Epithelial cell of esophagus (primary cell): ENCODE results near the gene TBC1D7.
A peak's percentile ranks its signal among the peaks of the same experiment; 100 is the strongest.

Experiments used
- DNase-seq: peaks from one replicate; pipeline ENCODE4 v3.0.0; 2010; ENCODE audit warnings: low read depth
- H3K4me3 ChIP-seq: 2 replicates; pipeline ENCODE4 v1.5.1; 2011; ENCODE audit warnings: mild to moderate bottlenecking, low read length, control low read depth
- TF ChIP-seq, protein P1 (sequence below): IDR thresholded peaks from 2 replicates; pipeline ENCODE4 v1.5.1; 2011; ENCODE audit warnings: low read depth, mild to moderate bottlenecking, low read length, control low read depth, inconsistent platforms; ENCODE audit not compliant: insufficient read depth; ENCODE audit errors: missing control alignments

TBC1D7 gene

GRCh38 chr6:13357551-13358075 lies 29.3 kb upstream of the TBC1D7 start:
- H3K4me3 ChIP-seq, result no peak overlapping the region
- DNase-seq, result no peak
- TF ChIP-seq, protein P1, sequence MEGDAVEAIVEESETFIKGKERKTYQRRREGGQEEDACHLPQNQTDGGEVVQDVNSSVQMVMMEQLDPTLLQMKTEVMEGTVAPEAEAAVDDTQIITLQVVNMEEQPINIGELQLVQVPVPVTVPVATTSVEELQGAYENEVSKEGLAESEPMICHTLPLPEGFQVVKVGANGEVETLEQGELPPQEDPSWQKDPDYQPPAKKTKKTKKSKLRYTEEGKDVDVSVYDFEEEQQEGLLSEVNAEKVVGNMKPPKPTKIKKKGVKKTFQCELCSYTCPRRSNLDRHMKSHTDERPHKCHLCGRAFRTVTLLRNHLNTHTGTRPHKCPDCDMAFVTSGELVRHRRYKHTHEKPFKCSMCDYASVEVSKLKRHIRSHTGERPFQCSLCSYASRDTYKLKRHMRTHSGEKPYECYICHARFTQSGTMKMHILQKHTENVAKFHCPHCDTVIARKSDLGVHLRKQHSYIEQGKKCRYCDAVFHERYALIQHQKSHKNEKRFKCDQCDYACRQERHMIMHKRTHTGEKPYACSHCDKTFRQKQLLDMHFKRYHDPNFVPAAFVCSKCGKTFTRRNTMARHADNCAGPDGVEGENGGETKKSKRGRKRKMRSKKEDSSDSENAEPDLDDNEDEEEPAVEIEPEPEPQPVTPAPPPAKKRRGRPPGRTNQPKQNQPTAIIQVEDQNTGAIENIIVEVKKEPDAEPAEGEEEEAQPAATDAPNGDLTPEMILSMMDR, result no peak

GRCh38 chr6:13355999-13356785 lies 27.9 kb upstream of the TBC1D7 start:
- peak; percentile 93 for DNase-seq
- TF ChIP-seq, protein P1, result no peak
- H3K4me3 ChIP-seq, result no peak overlapping the region

DNA sequence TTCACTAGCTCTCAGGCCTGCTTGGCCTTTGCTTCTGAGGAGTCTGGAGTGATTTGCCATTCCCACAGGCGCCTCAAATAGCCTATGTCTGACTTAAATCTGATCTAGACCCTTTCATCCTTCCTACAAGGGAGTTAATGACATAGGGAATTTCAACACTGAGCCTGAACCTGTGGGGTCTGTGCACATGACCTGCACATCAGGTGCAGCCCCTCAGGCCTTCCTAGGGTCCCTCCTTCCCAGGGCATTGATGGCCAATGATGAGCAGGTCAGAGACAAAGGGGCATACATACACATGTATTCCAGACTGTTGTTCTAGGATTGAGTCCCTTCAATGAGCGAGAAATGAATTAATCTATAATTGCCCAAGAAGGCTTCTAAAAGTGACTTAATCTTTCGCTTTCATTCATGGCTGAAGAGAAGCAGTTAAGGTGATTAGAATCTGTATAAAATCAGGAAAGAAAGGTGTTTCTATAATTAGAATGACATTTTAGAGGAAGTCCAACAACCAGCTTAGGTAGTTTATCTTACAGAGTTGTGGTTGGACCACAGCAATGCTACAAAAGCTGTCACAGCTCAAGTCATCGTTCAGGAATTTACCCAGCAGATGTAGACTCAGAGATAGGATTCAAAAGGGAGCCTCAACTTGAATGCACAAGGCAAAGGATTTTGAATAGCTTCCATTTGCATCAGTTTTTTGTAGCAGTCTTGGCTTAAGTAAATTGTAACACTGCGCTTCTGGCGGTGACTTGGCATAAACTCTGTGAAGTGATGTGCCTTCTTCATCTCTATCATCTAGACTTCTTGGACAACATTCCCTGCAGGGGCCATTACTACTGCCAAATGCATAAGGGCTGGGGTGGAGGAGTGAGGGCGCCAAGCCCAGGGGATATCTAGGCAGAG lies 27.0 kb upstream of the TBC1D7 start:
- TF ChIP-seq, protein P1, result no peak
- DNase-seq, result peak; percentile 93
- no peak overlapping the region for H3K4me3 ChIP-seq

DNA sequence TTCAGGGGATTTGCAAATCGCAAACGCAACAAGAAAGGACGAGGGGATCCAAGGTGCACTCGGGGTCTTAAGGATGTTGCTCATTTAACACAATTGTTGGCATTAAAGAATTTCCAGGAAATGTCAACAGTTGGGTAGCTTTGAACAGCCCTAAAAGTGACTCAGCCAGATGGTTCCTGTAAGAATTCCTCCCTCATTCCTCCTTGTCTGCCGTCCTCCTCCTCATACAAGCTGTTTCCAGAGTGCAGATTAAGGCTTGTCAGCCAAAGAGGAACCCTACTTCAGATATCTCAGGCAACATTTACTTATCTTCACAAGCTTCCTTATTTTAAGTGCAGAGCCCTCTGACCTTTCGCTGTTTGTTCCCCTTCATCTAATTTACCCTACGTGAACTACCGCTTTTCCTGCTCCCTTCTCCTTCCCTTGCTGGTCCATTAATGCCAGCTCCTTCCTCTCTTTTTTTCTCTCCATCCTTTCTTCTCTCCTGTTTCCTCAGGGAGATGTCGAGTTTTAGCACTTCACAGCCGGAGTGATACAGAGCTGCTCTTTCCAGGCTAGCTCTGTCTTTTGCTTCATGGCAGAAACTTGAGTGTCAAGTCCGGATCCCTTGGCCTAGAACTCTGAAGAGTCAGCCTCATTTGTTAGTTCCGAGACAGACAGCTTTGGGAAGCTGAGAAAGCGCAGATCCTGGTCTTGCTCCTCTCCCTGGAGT lies 26.1 kb upstream of the TBC1D7 start:
- H3K4me3 ChIP-seq, result no peak overlapping the region
- TF ChIP-seq, protein P1, result no peak
- DNase-seq, result peak; percentile 56

- no peak overlapping the region for H3K4me3 ChIP-seq
- DNase-seq, result no peak
- TF ChIP-seq, protein P1, result no peak
Observed at GRCh38 chr6:13352165-13352564, 23.8 kb upstream of the TBC1D7 start.

DNA sequence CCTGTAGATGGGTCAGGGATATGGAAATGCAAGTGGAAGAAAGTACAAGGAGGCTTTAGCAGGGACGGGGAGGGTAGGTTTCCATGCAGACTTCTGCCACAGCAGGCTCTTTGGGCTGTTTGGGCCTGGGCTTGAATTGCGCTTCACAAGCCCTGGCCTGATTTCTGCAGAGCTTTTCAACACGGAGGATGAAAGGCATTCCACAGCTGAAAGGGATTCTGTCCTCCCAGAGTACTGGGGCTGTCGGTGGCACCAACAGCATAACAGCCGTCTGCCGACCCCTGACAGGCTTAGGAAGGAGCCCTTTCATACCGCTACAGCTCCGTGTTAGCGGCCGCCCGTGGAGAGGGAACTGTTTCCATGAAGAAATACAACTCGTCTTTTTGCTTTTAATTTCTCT lies 22.9 kb upstream of the TBC1D7 start:
- TF ChIP-seq, protein P1, result no peak
- DNase-seq, result no peak
- H3K4me3 ChIP-seq, result no peak overlapping the region
